HUES6 (cell line): ENCODE results near the gene FLT1.

ENCODE experiments used
- H3K27ac ChIP-seq: 2 replicates; pipeline ENCODE4 v1.7.0; 2013; ENCODE audit warnings: low read depth, mild to moderate bottlenecking, low read length, inconsistent platforms
- H3K27me3 ChIP-seq: 2 replicates; pipeline ENCODE4 v1.6.1; 2013; ENCODE audit warnings: low read length; ENCODE audit not compliant: control insufficient read depth, insufficient read depth
- H3K36me3 ChIP-seq: 2 replicates; pipeline ENCODE4 v1.6.1; 2013; ENCODE audit warnings: low read length; ENCODE audit not compliant: control insufficient read depth, insufficient read depth
- H3K4me1 ChIP-seq: 2 replicates; pipeline ENCODE4 v1.6.1; 2013; ENCODE audit warnings: low read length; ENCODE audit not compliant: control insufficient read depth, insufficient read depth
- H3K4me3 ChIP-seq: 2 replicates; pipeline ENCODE4 v1.5.1; 2013; ENCODE audit warnings: low read depth, low read length
- H3K9ac ChIP-seq: one replicate; pipeline ENCODE4 v1.6.1; 2013; ENCODE audit warnings: mild to moderate bottlenecking, low read length
- H3K9me3 ChIP-seq: 2 replicates; pipeline ENCODE4 v1.6.1; 2013; ENCODE audit warnings: low read depth, low read length; ENCODE audit not compliant: control insufficient read depth, insufficient read depth

Gene FLT1

DNA sequence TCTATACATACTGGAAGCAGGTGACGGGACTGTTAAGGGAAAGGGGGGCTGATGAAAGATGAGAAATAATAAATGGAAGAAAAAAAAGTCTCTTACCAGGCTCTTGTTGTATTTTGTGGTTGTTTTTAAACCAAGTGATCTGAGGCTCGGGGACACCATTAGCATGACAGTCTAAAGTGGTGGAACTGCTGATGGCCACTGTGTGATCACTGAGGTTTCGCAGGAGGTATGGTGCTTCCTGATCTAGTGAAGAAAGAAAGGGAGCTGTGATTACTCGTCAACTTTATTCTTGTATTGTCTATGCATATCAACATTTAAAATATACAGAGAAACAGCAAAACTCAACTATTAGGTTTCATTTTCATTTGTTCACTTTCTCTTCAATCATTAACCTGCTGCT, 110.1 kb downstream of the FLT1 start:
- Histone ChIP-seq H3K36me3 (peaks cover 33% of the 10 kb centered on the region), H3K27me3 (no peaks in the 10 kb centered on the region)

DNA sequence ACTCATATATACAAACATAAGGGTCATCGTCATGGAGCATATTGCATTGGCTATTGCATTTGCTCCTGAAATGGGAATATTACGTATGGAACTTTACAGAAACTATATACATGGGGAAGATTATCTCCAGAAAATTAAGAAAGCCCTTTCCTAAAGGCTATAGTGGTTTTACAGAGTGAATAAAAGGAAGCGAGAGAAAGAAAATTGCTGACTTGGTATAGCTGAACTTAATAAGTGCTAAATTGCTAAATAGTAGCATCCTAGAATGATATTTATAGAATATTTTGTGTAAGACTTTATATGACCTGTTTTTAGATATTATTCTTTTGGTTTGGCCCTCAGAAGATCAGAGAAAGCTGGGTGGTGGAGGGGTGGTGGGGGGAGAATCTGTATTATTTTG, 114.6 kb downstream of the FLT1 start:
- H3K4me3 ChIP-seq = no peak overlapping the region
- H3K9me3 ChIP-seq = no peaks in the 10 kb centered on the region
- H3K27ac ChIP-seq = no peak overlapping the region
- H3K27me3 ChIP-seq = no peaks in the 10 kb centered on the region
- no peak overlapping the region for H3K9ac ChIP-seq
- H3K36me3 ChIP-seq = peaks cover 25% of the 10 kb centered on the region
- H3K4me1 ChIP-seq = peaks cover 27% of the 10 kb centered on the region

More for the DNA sequence above, 110.1 kb downstream of the FLT1 start:
- H3K4me3 ChIP-seq = no peak overlapping the region
- H3K9me3 ChIP-seq = no peaks in the 10 kb centered on the region
- H3K9ac ChIP-seq = no peak overlapping the region
- no peak overlapping the region for H3K27ac ChIP-seq
- H3K4me1 ChIP-seq = peaks cover 14% of the 10 kb centered on the region

DNA sequence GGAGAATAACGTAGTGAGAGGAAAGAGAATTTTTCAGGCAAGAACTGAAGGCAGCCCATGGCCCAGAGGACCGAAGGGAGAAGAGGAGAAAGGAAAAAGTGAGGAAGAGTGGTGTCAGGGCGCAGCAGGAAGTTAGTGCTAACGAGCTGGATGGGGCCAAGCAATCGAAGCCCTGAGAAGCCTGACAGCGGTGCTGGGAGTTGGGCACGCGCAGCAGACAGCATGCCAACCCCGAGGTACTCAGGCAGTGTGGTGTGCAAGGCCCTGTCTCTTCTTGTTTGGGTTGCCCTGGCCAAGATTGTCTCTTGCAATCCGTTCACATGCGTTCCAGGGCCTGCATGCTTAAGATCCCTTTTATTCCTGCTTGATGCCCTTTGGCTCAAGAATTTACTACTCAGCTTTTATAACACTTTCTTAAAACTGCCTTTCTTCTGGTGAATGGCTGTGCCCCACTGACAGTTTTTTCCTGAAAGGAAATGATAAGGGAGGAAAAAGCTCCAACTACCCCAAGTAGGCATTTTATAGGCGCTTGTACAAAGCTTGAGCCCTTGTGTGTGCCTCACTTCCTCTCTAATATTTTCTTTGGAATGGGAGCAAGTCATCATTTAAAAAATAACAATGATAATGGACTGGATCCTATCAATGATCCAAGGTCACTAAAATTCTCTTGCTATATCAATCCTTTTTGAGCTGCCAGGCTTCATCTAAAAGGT, 115.4 kb downstream of the FLT1 start:
- Histone ChIP-seq H3K27me3 (no peaks in the 10 kb centered on the region), H3K4me1 (peaks cover 29% of the 10 kb centered on the region), H3K4me3 (no peak overlapping the region), H3K36me3 (peaks cover 22% of the 10 kb centered on the region), H3K27ac (no peak overlapping the region), H3K9ac (no peak overlapping the region), H3K9me3 (no peaks in the 10 kb centered on the region)

DNA sequence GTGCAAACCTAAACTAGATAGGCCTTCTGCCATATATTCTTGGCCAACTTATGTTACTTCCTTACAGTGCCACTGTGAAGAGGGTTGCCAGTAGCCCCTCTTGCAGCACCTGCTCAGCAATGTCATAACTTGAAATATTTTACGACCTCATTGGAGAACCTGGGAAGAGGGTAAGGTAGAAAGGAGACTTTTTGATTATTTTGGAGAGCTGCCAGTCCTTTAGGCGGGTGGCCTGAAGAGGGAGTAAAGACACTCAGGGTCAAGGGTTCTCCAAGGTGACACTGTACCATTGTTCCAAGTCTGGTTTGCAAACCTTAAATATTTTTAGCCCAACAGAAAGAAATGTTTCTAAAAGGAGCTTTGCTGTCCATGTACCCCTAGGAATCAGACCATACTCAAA, 118.3 kb downstream of the FLT1 start:
- Histone ChIP-seq H3K27ac (no peak overlapping the region), H3K36me3 (peaks cover 4% of the 10 kb centered on the region; the same call in 1 of the 2 replicates), H3K9ac (no peak overlapping the region), H3K27me3 (no peaks in the 10 kb centered on the region), H3K4me1 (peaks cover 29% of the 10 kb centered on the region), H3K9me3 (no peaks in the 10 kb centered on the region), H3K4me3 (no peak overlapping the region)

GRCh38 chr13:28375250-28375930, 119.5 kb downstream of the FLT1 start:
- H3K36me3 ChIP-seq = peaks cover 3% of the 10 kb centered on the region; the same call in 1 of the 2 replicates
- H3K4me1 ChIP-seq = peaks cover 29% of the 10 kb centered on the region
- no peaks in the 10 kb centered on the region for H3K9me3 ChIP-seq
- no peak overlapping the region for H3K4me3 ChIP-seq
- no peak overlapping the region for H3K27ac ChIP-seq
- no peak overlapping the region for H3K9ac ChIP-seq
- H3K27me3 ChIP-seq = no peaks in the 10 kb centered on the region

- H3K9me3 ChIP-seq = no peaks in the 10 kb centered on the region
- H3K4me3 ChIP-seq = no peak overlapping the region
- no peaks in the 10 kb centered on the region for H3K27me3 ChIP-seq
- no peak overlapping the region for H3K27ac ChIP-seq
- peaks cover 3% of the 10 kb centered on the region; the same call in 1 of the 2 replicates for H3K36me3 ChIP-seq
- peaks cover 21% of the 10 kb centered on the region for H3K4me1 ChIP-seq
- H3K9ac ChIP-seq = no peak overlapping the region
Observed at GRCh38 chr13:28373810-28374209, 121.1 kb downstream of the FLT1 start.

GRCh38 chr13:28370448-28370847, 124.5 kb downstream of the FLT1 start:
- Histone ChIP-seq H3K36me3 (peaks cover 3% of the 10 kb centered on the region; the same call in 1 of the 2 replicates), H3K4me3 (no peak overlapping the region), H3K9me3 (no peaks in the 10 kb centered on the region), H3K27me3 (no peaks in the 10 kb centered on the region), H3K27ac (no peak overlapping the region), H3K4me1 (peaks cover 3% of the 10 kb centered on the region; the same call in 1 of the 2 replicates), H3K9ac (no peak overlapping the region)

DNA sequence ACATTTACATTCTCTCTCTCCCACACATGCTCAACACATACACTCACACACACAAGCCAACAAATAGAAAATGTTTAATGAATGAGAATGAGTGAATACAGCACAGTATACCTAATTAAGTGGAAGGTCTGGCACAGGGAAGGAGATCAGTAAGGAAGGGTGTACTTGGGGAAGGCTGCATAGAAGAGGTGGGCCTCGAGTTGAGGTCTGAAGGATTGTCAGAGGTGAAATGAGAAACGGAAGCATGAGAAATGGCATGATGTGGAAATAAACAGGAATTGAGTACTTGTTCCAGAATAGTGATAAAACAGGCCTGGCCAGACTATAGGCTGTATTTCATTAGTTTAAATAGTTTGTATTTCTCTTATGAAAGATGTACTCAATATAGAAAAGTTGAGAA, 136.2 kb downstream of the FLT1 start:
- H3K9me3 ChIP-seq = no peaks in the 10 kb centered on the region
- H3K36me3 ChIP-seq = no peaks in the 10 kb centered on the region
- H3K4me3 ChIP-seq = no peak overlapping the region
- peaks cover 32% of the 10 kb centered on the region for H3K4me1 ChIP-seq
- H3K27ac ChIP-seq = no peak overlapping the region
- no peaks in the 10 kb centered on the region for H3K27me3 ChIP-seq
- H3K9ac ChIP-seq = no peak overlapping the region

DNA sequence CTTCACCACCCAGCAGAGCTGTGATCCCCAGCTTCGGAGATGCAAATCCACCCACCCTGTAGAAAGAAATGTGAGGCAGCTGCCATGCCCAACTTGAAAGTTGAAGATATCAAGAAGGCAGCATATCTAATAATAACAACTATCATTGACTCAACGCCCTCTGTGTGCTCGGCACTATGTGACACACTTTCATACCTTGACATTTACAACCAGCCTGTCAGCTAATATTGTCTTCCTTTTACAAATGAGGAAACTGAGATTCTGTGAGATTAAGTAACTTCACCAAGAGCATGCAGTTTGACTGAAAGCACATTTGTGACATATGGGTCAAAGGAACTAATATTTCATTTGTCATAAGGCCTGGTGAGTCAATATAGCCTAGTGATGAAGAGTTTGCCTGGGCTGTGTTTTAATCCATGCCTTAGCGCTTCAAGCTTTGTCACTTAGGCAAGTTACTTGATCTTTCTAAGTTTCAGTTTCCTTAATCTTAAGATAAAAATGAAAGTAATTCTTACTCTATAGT, 137.0 kb downstream of the FLT1 start:
- no peaks in the 10 kb centered on the region for H3K9me3 ChIP-seq
- H3K27ac ChIP-seq = no peak overlapping the region
- H3K4me1 ChIP-seq = peaks cover 32% of the 10 kb centered on the region
- H3K36me3 ChIP-seq = no peaks in the 10 kb centered on the region
- no peak overlapping the region for H3K4me3 ChIP-seq
- no peak overlapping the region for H3K9ac ChIP-seq
- no peaks in the 10 kb centered on the region for H3K27me3 ChIP-seq

DNA sequence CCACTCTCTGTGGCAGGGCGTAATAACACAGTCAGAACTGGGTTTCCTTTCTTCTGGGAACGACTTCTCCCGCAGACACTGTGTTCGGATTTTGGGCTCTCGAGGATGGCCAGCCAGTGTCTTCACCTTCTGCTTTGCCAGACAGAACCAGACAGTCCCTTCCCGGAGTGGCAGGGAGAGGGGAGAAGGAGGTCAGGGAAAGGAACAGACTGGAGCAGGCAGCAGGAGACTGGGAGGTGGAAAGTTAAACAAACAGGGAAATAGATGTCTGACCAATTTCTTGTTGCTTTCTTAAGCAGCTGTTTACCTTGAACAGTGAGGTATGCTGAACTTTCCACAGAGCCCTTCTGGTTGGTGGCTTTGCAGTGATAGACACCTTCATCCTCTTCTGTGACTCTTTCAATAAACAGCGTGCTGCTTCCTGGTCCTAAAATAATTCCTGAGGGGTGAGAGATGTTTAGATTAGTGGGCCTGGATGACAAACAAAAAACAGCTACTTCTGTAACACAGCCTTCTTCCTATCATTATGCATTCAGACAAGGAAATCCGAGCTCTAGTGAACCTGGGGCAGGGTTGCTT, 137.6 kb downstream of the FLT1 start:
- Histone ChIP-seq H3K4me1 (peaks cover 32% of the 10 kb centered on the region), H3K9me3 (no peaks in the 10 kb centered on the region), H3K9ac (peak overlapping the region; percentile 43), H3K27ac (0 out of 2 replicates have a peak overlapping the region, but pooled peaks have one; percentile 7), H3K4me3 (no peak overlapping the region), H3K27me3 (no peaks in the 10 kb centered on the region), H3K36me3 (no peaks in the 10 kb centered on the region)

- Histone ChIP-seq H3K27ac (peak overlapping the region; percentile 28; the same call in 1 of the 2 replicates), H3K4me3 (no peak overlapping the region), H3K27me3 (no peaks in the 10 kb centered on the region), H3K9ac (no peak overlapping the region), H3K4me1 (peaks cover 32% of the 10 kb centered on the region), H3K9me3 (no peaks in the 10 kb centered on the region), H3K36me3 (no peaks in the 10 kb centered on the region)
Observed at GRCh38 chr13:28356561-28357021, 138.3 kb downstream of the FLT1 start.
